Smooth muscle cell of the brain vasculature (primary cell): Measurements from ENCODE around the gene MR1.

Experiments used
- DNase-seq: peaks from one replicate; pipeline ENCODE4 v3.0.0-alpha.2; 2012; ENCODE audit warnings: low read depth, low spot score

Gene MR1

DNA sequence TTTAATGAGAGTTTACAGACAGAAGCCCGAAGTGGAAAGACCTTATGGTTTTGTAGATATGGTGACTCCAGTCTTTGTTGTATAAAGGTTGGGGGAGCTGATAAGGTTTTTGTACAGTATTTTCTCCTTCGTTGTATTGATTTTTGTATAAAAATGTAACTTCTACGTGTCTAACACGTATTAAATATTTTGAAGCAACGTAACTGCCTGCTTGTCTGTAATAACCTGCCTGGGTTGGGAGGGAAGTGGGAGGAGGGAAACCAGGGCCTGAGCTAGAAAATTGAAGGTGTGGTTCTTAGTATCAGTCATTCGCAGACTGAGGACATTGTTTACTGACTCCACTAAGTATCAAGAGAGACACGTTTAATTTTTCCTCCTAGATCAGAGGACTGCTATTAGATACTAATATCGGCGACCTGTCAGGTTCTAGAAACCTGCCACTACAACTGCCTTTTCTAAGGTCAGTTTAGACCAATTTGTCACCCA, 56.9 kb downstream of the MR1 start:
- DNase-seq, result no peak

DNA sequence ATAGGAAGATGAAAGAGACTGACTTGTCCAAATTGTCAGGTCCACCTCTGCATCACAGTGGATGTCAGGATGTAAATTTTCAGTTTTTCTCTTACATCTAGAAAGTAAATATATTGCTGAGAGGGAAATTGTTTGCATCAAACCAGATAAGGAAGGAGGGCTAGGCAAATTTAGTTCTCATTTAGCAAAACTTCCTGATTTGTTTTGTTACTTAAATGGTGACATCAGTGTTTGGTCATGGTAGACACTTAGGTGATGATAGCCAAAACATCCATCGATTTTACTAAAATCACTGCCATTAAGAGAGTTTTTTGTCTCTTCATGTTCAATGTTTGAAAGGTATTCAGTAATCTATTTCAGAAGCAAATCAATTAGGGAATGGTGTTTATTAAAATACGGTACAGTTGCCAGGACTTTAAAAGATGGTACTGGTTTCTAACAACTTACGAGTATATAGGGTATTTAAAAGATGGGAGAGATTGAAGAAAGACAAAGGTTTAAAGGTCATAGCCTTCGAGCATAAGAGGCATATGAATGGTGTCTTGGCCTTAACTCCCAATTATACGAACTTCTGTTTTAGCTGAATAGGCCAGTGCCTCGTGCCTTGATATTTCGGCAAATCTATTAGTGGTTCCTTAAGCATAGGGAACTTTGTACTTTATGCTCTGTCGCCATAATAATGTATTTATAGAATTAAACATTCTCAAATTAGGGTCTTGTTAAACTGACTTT, 57.7 kb downstream of the MR1 start:
- DNase-seq, result no peak

DNA sequence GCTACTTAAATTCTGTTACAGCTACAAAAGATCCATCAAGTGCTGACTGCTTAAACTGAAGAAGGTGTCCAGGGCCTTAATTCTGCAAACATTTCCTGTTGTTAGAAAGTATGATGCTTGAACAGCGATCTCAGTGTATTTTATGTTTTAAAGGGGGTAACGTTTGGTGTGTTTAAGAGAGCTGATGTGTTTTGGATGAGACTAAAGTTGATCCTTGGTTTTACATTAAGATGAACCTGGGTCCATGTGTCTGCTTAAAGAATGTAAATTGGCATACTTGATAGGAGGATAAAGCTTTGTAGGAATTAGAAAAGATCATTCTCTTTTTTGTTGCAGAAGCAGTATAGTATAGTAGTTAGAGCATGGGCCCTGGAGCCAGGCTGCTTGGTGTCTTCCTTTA, 58.3 kb downstream of the MR1 start:
- DNase-seq, result no peak

DNA sequence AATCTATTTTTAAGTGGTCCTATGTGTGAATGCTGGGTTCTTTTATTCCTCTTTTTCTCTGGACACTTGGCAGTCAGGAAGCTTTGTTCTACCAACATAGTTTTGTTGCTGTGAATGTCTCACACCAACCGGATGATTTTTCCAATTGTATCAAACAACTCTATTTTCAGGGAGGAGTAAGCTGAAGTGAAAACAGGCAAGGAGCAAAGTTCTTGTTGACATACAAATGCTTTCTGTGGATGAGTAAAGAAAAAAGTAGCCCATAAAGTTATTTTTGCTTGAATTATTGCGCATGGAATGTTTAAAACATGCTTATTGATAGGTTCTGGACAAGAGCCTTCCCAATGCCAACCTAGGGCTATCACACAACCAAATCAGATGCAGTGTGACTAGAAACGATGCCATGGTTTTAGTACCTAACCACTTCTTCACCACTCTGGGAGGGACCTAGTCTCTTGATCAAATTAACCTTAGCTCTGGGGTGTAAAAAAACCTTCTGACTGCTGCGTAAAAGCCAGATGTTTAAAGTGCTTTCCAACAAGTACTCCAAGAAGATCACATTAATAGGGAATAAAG, 59.2 kb downstream of the MR1 start:
- DNase-seq, result no peak

DNA sequence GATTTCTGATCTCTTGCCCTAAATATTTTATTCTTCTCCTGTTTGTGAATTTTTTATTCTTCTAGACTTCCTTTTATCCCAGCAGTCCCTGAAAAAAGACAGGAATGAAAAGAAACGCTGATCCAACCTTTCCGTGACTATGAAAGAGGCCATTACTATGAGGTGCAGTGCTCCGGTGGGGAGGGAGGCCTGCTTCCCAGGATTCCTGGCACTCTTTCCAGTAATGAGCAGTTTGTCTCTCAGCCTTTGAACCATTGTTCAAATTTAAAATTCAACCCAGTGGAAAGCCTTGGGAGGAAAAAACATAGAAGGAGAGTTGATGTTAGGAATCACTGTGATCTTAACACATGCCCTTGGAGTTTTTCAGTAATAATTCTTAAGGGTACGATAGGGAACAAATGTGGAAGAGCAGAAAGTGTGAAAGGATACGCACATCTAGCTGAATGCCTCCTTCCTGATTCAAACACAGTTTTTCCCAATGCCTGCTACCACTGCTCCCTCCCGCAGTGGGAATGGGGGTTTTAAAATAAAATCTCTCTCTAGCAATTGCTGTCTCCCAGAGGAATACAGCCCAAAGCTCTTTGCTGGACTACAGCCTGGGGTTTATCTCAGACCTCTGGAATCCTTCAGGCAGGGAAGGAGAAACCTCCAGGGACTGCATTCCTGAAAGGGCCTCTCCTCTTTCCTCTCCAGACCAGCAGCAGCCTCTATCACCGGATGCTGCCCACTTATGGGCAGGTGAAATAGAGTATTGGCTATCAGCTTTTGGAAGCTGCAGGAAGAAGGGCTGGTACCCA, 60.8 kb downstream of the MR1 start:
- no peak for DNase-seq

DNA sequence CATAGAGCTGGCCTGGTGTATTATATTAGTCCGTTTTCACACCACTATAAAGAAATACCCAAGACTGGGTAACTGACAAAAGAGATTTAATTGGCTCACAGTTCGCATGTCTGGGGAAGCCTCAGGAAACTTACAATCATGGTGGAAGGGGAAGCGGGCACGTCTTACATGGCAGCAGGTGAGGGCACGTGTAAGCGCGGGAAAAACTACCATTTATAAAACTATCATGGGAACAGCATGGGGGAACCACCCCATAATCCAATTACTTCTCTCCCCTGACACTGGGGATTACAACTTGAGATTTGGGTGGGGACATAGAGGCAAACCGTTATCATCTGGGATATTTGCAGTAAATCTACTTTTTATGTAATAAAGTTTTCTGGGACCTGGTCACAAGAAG, 61.5 kb downstream of the MR1 start:
- no peak for DNase-seq

DNA sequence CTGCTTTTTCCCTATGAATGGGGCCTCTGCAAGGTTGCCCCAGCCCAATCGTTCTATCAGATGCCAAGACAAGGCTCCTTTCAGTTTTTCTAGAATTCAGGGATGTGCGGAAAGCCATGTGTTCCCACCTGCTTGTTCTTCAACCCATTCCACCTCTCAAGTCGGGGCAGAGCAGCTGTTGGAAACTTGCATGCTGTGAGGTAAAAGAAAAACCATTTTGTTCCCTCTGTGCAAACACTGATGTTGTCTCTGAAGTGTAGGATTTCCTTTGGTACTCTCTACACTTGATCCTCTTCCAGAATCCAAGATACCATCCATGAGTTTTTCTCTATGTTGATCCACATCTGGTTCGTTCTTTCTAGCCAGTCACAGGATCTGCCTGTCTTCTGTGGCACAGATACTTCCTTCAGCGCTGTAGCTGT, 62.0 kb downstream of the MR1 start:
- no peak for DNase-seq

DNA sequence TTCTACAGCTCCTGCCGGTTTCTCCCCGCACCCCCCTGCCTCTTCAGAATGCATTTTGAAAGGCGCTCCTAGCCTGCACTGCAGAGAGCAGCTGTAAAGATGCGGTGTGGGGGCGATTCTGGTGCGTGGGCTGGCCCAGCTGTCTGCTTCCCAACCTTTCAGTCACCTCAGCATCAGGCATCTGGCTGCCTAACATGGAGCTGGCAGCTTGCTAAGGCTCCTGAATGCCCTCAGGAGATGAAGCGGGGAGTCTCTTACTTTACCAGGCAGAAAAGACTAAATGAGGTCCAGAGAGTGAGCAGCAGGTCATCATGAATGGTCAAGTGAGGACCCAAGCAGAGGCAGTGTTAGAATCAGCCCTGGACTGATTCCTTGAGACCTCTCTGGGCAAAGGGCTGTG, 63.5 kb downstream of the MR1 start:
- DNase-seq, result no peak

DNA sequence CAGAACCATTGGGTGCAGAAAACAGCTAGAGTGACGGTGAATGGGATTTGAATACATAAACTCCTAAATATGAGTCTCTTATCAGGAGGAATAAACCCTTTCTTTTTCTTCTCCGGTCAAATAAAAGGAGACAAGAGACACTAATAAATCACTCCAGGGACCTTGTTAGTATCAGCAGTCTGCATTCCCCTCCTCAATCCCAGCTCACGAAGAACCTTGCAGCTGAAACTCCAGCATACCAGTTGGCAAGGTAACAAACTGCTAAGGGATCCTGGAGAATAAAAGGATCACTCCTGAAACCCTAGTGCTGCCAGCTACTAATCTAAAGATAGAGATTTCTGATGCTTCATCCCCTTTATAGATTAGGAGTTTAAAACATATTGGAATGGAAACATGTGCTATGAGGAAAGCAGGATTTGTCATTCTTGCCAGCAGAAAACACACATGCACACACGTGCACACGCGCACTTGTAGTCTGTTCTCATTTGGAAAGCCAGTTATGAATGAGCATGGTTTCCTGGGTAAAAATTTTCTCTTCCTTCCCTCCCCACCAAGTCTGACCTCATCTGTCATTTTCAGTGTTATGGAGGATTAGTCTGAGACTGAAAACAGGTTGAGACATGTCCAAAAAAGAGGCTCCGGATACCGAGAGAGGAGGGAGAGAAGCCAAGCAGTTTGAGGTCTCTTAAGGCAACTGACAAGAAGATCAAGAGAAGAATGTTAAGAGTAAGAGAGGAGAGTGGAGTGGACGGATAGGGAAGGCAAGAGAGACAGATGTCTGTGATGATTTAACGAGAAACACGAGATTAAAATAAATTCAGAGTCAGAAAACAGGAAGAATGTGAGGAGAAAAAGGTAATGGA, 65.6 kb downstream of the MR1 start:
- DNase-seq, result no peak

DNA sequence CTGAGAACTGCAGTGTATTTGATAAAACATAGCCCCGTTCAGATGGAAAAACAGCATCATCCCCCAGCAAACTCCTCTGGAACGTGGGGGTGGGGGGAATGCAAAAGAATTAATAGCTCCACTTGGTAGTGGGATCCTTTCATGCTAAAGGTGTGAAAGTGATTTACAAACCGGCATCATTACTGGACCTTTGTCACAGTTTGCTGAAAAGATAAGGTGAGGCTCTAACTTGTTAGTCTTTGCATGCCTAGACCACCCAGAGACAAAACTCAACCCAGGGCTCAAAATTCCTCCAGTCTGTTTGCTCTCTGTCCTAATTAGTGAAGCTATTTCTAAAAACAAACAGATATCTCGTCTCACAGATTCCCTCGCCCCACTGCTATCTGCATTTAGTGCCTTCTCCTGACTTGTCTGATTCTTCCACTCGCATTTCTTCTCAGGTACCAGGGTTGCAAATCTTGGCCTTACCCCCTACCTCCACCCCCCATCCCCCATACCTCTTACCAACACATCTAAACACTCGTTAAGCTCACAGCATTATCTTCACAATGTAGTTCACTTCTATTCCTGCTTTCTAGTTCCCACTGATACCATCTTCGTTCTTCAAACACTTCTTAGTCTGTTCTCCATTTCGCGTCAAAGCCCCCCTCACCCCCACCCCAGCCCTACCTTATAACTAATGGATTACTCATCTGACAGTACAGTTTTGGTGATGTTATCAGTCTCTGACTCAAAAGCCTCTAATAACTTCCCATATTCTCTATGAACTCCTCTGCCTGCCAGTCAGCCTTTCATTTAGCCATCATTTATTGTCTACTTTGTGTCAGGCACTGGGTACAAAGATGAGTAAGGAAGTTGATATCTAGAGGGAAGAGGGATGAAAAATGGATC, 66.5 kb downstream of the MR1 start:
- DNase-seq, result no peak

DNA sequence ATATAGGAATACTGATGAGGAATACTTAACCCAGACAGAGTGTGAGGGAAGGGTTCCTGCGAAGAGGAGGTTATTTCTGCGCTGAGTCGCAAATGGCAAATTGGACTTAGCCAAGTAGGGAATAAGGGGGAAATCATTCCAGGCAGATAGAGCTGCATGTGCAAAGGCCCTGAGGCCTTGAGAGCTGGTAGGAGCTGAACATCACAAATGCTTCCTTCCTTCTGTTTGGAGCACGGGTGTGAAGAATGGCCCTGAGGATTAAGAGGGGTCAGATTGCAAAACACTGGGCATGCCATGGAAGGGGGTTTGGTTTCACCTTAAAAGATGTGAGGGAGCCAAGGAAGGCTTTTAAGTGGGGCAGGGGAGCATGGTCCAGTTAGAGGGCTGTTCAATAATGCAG, 67.2 kb downstream of the MR1 start:
- DNase-seq, result no peak

DNA sequence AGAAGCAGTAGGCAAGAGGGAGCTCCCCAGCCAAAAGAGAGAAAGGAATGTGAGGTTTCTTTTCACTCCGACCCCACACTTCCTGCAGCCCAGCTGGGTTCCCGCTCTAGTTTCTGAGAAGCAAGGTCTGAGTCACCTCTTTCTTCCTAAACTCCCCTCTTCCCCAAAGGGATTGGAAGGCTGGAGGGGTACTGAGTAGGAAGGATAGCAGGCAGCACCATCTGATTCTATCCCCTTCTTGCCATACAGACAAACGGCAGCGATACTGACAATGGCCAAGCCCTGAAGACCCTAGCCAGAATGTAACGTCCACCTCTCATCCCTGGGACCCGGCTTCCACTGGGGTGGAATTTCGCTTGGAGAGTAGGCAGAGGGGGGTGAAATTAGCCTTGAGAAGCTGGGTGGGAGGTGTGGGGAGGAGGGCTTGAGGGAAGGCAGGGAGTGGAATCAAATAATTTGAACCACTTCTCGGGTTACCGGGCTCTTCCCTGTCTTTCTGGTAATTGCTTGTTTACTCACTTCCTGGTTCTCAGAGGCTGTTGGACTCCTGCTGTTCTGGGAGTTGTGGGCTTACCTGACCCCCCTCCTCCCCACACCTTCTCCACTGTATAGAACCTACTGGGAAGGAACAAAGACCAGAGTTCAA, 67.9 kb downstream of the MR1 start:
- DNase-seq, result no peak

DNA sequence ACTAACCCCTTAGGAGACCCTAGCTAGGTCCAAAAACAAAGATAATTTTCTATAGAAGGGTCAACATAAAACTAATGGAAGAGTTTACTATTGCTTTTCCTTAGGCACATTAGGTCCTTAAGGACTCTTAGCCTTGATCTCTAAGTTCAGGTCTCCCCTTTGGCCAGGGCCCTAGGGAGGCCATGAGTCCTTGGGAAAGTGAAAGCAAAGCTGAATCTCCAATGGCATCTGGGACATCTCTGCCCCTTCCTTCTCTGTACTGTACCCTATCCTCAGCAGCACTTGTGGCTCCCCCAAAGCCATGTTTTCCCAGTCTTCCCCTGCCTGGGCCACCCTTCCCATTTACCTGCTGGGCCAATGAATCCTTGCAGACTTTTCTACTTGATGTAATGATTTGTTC, 69.1 kb downstream of the MR1 start:
- no peak for DNase-seq

DNA sequence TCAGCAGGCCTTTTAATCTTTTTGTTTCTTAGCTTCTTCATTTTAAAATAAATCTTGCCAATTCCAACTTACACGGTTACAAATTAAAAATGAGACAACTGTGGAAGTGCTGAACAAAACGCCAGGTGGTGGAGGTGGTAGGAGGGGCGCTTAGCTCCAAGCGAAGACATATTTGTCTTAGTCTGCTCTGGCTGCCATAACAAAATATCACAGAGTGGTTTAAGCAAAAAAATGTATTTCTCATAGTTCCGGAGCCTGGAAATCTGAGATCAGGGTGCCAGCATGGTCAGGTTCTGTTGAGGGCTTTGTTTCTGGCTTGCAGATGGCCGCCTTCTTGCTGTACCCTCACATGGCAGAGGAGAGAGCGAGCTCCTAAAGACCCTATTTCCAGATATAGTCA, 69.6 kb downstream of the MR1 start:
- no peak for DNase-seq

DNA sequence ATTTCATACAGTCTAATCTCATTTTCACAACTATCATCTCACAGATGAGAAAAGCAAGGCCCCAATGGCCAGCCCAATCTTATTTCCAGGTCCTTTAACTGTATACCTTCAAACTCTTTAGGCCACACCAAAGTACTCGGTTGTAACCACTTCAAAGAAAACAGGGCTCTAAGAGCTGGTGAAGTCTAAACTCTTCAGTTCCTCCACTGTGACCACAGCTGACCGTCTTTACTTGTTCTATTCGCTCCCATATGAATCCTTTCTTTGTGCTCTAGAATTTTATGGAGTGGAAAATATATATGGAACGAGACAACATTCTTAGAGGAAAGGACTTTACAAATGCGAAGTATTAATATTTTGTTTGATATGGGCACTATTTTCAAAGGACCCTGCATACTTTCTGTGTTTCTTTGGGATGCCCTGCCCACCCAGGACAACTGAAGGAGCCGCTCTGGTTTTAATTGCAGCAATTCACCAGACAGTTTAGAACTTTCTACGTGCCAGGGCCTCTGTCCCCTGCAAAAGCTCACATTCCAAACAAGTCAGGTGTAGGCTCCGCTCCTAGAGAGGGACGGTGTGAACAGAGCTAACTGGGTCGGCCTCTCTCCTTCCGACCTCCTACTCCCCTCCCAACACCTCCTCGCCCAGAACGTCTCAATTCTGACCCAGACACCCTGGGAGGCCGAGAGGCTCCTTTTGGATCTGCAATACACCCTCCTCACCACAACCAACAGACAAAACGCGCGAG, 70.4 kb downstream of the MR1 start:
- DNase-seq, result no peak

DNA sequence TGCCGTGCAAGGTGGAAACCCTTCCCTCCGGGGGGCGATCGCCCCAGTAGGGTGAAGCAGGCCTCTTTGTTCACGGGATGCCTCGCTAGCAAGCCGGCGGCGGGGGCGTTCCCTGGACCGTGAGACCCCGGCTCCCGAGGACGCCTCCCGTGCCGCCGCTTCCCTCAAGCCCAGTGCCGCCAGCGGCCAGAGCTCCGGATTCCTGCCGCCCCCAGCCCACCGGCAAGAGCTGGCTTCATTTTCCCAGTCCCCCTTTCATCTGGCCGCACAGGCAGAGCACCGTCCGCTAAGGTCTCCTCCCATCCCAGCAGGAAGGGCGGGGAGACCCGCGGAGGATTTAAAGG, 71.0 kb downstream of the MR1 start:
- DNase-seq, result no peak

DNA sequence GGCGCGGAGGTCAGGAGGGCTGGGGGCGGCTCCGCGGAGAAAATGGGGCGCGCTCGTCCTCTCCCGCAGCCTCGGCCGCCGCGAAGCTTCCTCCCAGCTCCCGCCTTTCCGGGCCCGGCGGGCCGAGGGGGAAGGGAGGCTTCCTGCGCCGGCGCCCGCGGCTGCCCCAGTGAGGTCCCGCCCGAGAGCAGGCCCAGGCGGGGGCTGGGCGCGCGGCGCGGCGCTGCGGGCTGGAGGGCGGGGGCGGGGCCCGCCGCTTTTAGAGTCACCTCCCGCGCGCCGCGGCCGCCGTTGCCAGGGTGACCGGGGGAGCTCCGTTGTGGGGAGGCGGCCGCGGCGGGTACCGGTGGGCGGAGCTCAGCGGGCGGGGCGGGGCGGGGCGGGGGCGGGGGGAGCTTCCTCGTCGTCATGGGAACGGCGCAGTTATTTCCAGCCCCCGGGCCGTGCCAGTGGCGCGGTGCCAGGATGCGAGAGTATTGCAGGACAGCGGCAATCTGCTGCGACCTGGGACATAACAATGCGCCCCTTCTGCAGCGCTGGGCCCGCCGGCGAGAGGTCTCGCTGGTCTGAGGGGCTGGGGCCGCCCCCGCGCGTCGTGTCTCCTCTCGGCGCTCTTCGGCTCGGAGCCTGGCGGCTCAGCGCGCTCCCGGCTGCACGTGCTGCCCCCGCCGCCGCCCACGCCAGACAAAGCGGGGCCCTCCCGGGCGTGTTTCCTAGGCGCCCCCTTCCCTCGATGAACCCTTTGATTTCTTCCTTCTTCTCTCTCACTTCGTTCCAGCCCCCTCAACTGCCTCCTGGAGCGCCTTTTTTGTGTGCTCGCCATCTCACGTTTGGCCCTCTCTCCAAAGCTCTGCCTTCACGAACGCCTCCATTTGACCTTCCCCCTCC, 71.6 kb downstream of the MR1 start:
- DNase-seq, result no peak

DNA sequence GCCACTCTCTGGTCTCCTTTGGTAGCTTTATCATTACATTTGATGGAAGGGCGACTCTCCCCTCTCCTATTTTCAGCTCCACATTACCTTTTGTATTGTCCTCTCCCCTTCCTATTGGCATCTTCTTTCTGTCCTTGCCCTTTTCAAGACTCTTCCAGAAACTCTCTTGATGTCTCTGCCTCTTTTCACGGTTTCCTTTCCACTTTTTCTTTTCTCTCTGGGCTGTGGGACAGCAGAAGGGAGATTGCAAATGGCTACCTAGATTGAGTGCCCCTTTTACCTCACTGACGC, 72.2 kb downstream of the MR1 start:
- DNase-seq, result no peak

DNA sequence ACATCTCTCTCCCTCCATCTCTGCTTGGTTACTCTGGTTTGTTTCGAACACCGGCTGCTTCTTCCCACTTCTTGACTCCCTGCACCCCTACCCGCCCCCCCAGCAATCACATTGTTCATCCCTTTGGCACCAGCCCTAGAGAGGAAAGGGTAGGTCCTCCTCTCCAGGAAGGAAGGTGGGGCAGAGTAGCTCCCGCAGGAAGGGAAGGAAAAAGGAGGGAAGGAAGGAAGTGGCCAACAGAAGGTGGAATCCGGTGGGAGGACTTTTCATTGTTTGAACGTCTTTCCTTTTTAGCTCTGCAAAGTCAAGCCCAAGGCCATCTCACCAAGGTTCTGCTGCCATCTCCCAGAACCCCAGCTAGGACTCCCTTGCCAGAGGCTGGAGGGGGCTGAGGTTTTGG, 72.7 kb downstream of the MR1 start:
- DNase-seq, result no peak
